HG03095 (cell line): ENCODE data around the gene PCBP4.

Experiments used
- ATAC-seq: cut with Tn5 transposase; IDR thresholded peaks from one replicate; pipeline ENCODE4 v1.9.1; 2021; ENCODE audit warnings: moderate library complexity; ENCODE audit not compliant: unreplicated experiment

Gene PCBP4

GRCh38 chr3:51974963-51975851 is 8.0 kb upstream of the PCBP4 start, which contains the start of gene ABHD14A:
Gene ABHD14A, plus strand, starts transcription at chr3:51975064. Its CDS starts 72 bp downstream, at chr3:51975136.
- ATAC-seq = peak; percentile 49

- ATAC-seq = no peak
These were observed 7.2 kb upstream of the PCBP4 start for GRCh38 chr3:51974277-51974962.

GRCh38 chr3:51971350-51971749 is 4.1 kb upstream of the PCBP4 start:
- no peak for ATAC-seq

- no peak for ATAC-seq
These were observed 3.5 kb upstream of the PCBP4 start for GRCh38 chr3:51970606-51971300.

- ATAC-seq = no peak
These were observed 2.6 kb upstream of the PCBP4 start for GRCh38 chr3:51969841-51970240.

- ATAC-seq = no peak
These were observed 1.8 kb upstream of the PCBP4 start for GRCh38 chr3:51968883-51969678.

GRCh38 chr3:51968170-51968775 is 1.0 kb upstream of the PCBP4 start:
- no peak for ATAC-seq

GRCh38 chr3:51966922-51967383 is 301 bp downstream of the PCBP4 start:
- no peak for ATAC-seq

GRCh38 chr3:51966486-51966885 is 768 bp downstream of the PCBP4 start:
- no peak for ATAC-seq

GRCh38 chr3:51966016-51966415 is 1.2 kb downstream of the PCBP4 start:
- no peak for ATAC-seq

- ATAC-seq = no peak
These were observed 2.7 kb downstream of the PCBP4 start for GRCh38 chr3:51964521-51964920.

GRCh38 chr3:51963951-51964451 is 3.3 kb downstream of the PCBP4 start:
- ATAC-seq = no peak

- no peak for ATAC-seq
These were observed 4.3 kb downstream of the PCBP4 start for GRCh38 chr3:51962854-51963530.

- no peak for ATAC-seq
These were observed 5.4 kb downstream of the PCBP4 start for GRCh38 chr3:51961602-51962569.

GRCh38 chr3:51961011-51961410 is 6.2 kb downstream of the PCBP4 start:
- ATAC-seq = no peak

GRCh38 chr3:51960386-51960785 is 6.9 kb downstream of the PCBP4 start:
- no peak for ATAC-seq

GRCh38 chr3:51959651-51960050 is 7.6 kb downstream of the PCBP4 start:
- no peak for ATAC-seq
